Stimulated activated CD8-positive, alpha-beta memory T cell treated with anti-CD3 and anti-CD28 coated beads, Interleukin-15, amount 100 ng/mL, for 1 hour (primary cell): ENCODE results near the gene ZFYVE26.
"Not testable (repeated sequence)": the region's sequence is repeated elsewhere in the genome, so short reads cannot be mapped to it uniquely, and the experiment has no call there.

Experiments used
- DNase-seq: peaks from one replicate; pipeline ENCODE4 v3.0.0-alpha.2; 2020; ENCODE audit warnings: low read depth

Gene ZFYVE26

GRCh38 chr14:67705211-67705610 is 111.2 kb downstream of the ZFYVE26 start:
- DNase-seq = no peak

- no peak for DNase-seq
Measured at GRCh38 chr14:67704484-67705089, 111.8 kb downstream of the ZFYVE26 start.

- no peak for DNase-seq
Measured at GRCh38 chr14:67703997-67704396, 112.4 kb downstream of the ZFYVE26 start.

- DNase-seq = not testable (repeated sequence)
Measured at GRCh38 chr14:67701492-67701891, 114.9 kb downstream of the ZFYVE26 start, which contains the start of gene RDH12. RDH12 (plus strand) TSS chr14:67701886; CDS start chr14:67722643, 20,757 bp downstream.

GRCh38 chr14:67698179-67698578 is 118.2 kb downstream of the ZFYVE26 start:
- no peak for DNase-seq

- DNase-seq = no peak
Measured at GRCh38 chr14:67697006-67697405, 119.4 kb downstream of the ZFYVE26 start.
